NCI-H1105 (cell line): ENCODE data around the gene GPR153.

Source experiments
- DNase-seq: peaks from one replicate; lab custom pipeline; 2025; lab: John Stamatoyannopoulos, UW

Gene GPR153

GRCh38 chr1:6200188-6200809 is 60.6 kb downstream of the GPR153 start:
- DNase-seq, result no peak

GRCh38 chr1:6199298-6200187 is 61.4 kb downstream of the GPR153 start, which contains the start of gene RPL22:
RPL22 (minus strand) TSS chr1:6199595; CDS start chr1:6199573, 22 bp downstream.
- DNase-seq, result peak; percentile 100

GRCh38 chr1:6198646-6199297 is 62.1 kb downstream of the GPR153 start:
- no peak for DNase-seq

DNA sequence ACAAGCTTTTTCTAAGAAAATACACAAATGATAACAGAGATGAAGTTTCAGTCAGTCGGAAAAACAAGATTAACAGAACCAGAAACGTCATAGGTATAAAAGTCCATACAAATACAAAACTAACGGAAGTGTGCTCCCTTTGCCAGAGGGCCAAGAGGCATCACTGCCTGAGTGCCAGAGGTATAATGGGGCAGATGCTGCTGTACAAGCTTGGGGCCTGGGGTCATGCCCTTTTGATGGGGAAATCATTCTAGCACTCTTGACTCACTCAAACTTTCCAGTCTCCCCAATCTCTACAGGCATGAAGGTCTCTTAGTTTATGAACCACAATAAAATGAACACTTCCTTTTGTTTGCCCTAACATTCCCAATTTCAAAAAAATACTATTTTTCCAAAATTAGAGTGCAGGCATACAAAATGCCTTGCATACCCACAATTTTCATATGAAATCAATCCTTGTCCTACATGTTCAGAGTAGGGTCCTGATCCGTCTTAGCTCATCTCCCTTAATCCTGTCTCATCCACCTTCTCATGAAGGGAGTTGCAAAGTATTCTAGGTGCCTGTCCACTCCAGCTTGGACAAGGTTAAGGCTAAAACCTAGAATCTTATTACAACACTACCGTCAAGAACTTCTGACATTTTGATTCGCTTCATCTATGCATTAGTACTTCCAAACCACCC is 63.0 kb downstream of the GPR153 start:
- DNase-seq, result no peak
